ENCODE measurements around the gene ST6GALNAC3. TPM values are rescaled to one million over a fixed set of nuclear protein-coding genes. Genes with fewer than 3 reads are reported as not detected.

ST6GALNAC3 gene
- total RNA-seq, 4 donors from 2014 or later: 0.79 to 5.3 (median 1.6) TPM

DNA sequence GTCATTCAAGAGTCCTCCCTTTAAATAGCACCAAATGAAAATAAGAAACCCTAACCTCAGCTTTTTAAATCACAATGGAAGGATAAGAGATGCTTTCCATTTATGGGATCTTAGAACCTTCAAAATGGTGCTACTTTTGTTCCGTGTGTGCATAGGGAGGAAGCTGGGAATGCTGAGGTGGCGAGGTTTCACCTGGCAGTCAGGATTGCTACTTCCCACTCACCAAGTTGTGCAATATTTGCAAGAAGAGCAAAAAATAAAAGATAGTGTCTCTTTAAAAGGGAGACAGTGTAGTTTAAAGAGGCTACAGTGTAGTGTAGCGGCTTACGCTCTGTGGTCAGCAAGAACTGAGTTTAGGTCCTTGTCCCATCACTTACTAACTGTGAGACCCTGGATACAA lies 400.4 kb downstream of the ST6GALNAC3 start:
- H3K36me3 ChIP-seq: no peaks in the 10 kb centered on the region
- no peaks in the 10 kb centered on the region for H3K27me3 ChIP-seq
- no peak for DNase-seq (ENCODE audit: low spot score in 2 of 2)
- no peaks in the 10 kb centered on the region for H3K9me3 ChIP-seq
- WGBS: 83% methylated on average over 4 of the region's 4 CpGs
- no peaks in the 10 kb centered on the region for H3K4me1 ChIP-seq
- TF ChIP-seq POLR2A (IDR thresholded peaks at IDR 0.05): no peak
- TF ChIP-seq, protein P1, sequence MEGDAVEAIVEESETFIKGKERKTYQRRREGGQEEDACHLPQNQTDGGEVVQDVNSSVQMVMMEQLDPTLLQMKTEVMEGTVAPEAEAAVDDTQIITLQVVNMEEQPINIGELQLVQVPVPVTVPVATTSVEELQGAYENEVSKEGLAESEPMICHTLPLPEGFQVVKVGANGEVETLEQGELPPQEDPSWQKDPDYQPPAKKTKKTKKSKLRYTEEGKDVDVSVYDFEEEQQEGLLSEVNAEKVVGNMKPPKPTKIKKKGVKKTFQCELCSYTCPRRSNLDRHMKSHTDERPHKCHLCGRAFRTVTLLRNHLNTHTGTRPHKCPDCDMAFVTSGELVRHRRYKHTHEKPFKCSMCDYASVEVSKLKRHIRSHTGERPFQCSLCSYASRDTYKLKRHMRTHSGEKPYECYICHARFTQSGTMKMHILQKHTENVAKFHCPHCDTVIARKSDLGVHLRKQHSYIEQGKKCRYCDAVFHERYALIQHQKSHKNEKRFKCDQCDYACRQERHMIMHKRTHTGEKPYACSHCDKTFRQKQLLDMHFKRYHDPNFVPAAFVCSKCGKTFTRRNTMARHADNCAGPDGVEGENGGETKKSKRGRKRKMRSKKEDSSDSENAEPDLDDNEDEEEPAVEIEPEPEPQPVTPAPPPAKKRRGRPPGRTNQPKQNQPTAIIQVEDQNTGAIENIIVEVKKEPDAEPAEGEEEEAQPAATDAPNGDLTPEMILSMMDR (IDR thresholded peaks at IDR 0.05): no peak
- no peak for TF ChIP-seq POLR2AphosphoS5 (IDR thresholded peaks at IDR 0.05)
- no peak for TF ChIP-seq EP300 (IDR thresholded peaks at IDR 0.05)
- no peak overlapping the region for H3K4me3 ChIP-seq
- H3K27ac ChIP-seq: no peak overlapping the region

DNA sequence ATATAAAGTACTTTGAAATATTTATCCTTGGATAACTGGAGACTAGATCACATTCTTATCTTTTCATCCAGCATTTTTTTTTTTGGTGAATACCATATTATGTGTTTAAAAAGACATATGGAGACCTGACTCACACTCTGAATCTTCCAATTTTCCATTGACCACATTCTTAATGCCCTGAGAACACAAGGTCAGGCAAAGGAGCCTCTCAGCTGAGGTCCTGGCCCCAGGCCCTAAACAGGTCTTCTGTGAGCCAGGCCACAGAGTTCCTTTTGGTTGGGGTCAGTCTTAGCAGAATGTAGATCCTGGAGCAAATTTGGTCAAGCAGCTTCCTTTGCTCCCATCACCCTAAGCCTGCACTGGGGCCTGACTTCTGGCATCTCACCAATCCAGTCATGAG lies 402.6 kb downstream of the ST6GALNAC3 start:
- Histone ChIP-seq H3K4me1 (no peaks in the 10 kb centered on the region), H3K27me3 (no peaks in the 10 kb centered on the region), H3K9me3 (no peaks in the 10 kb centered on the region), H3K27ac (no peak overlapping the region), H3K4me3 (no peak overlapping the region), H3K36me3 (no peaks in the 10 kb centered on the region)
- no peak for DNase-seq (ENCODE audit: low spot score in 2 of 2)
- TF ChIP-seq POLR2A (IDR thresholded peaks at IDR 0.05): no peak
- TF ChIP-seq POLR2AphosphoS5 (IDR thresholded peaks at IDR 0.05): no peak
- no peak for TF ChIP-seq EP300 (IDR thresholded peaks at IDR 0.05)
- TF ChIP-seq, protein P1 (IDR thresholded peaks at IDR 0.05): no peak

DNA sequence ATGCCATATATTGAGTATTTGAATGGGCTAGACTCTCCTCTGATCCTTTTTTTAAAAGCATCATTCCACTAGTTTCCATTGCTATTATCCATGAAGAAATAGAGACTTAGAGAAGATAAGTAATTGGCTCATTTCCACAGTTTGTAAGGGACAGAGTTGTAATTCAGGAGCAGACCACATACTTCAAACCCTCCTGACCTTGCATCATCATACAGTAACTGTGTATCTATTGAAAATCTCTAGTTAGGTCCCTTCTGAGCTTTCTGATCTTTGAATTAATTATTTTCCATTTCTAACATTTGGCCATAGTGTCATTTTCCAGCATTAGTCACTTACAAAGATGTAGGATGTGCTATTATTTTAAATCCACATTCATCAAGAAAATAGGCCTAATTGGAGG lies 406.3 kb downstream of the ST6GALNAC3 start:
- DNase-seq (ENCODE audit: low spot score in 2 of 2): no peak
- no peaks in the 10 kb centered on the region for H3K4me1 ChIP-seq
- TF ChIP-seq POLR2A (IDR thresholded peaks at IDR 0.05) (no peak), POLR2AphosphoS5 (IDR thresholded peaks at IDR 0.05) (no peak), EP300 (IDR thresholded peaks at IDR 0.05) (no peak)
- TF ChIP-seq, protein P1 (IDR thresholded peaks at IDR 0.05): no peak
- H3K4me3 ChIP-seq: no peak overlapping the region
- H3K36me3 ChIP-seq: no peaks in the 10 kb centered on the region
- no peak overlapping the region for H3K27ac ChIP-seq
- H3K9me3 ChIP-seq: no peaks in the 10 kb centered on the region
- no peaks in the 10 kb centered on the region for H3K27me3 ChIP-seq

DNA sequence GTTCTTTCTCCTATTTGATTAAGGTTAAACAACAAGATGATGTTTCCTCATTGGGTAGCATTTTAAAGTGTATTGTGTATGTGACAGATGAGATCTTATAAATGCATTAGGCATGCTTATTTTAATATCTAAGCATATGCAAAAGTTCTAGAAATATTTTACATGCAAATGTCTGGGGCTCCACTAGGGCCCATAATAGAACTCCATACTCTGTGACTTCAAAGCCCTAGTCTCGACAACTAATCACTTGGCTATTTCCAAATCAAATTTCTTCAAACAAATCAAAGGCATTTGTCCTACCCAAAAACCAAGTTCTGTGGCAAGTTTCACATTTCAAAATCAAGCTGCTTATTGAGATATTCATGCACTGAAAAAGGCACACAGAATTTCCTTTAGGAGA lies 407.1 kb downstream of the ST6GALNAC3 start:
- DNase-seq (ENCODE audit: low spot score in 2 of 2): no peak
- Histone ChIP-seq H3K27me3 (no peaks in the 10 kb centered on the region), H3K27ac (no peak overlapping the region), H3K36me3 (no peaks in the 10 kb centered on the region), H3K9me3 (no peaks in the 10 kb centered on the region), H3K4me3 (no peak overlapping the region), H3K4me1 (no peaks in the 10 kb centered on the region)
- WGBS: 73% methylated on average over 1 of the region's 1 CpG
- no peak for TF ChIP-seq EP300 (IDR thresholded peaks at IDR 0.05)
- no peak for TF ChIP-seq POLR2A (IDR thresholded peaks at IDR 0.05)
- TF ChIP-seq, protein P1 (IDR thresholded peaks at IDR 0.05): no peak
- TF ChIP-seq POLR2AphosphoS5 (IDR thresholded peaks at IDR 0.05): no peak

DNA sequence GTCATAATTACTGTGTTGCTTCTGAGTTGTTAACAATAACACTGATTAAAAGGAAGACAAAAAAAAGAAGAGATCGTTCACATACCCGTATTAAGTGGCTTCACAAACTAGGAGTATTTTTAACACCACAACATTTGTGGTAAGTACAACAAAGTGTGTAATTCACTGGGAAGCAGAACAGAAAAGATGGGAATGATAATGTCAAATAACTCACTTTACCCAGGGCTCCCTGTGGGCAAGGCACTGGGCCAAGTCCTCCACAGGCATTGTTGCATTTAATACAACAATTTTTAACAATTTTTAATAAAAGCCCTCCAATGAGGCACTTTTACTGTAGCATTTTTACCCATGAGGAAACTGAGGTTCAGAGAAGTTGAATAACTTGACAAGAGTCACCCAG lies 407.7 kb downstream of the ST6GALNAC3 start:
- Histone ChIP-seq H3K4me3 (no peak overlapping the region), H3K27me3 (no peaks in the 10 kb centered on the region), H3K9me3 (no peaks in the 10 kb centered on the region), H3K27ac (no peak overlapping the region), H3K36me3 (no peaks in the 10 kb centered on the region), H3K4me1 (no peaks in the 10 kb centered on the region)
- 24% methylated on average over 2 of the region's 2 CpGs for WGBS
- TF ChIP-seq POLR2AphosphoS5 (IDR thresholded peaks at IDR 0.05): no peak
- TF ChIP-seq, protein P1 (IDR thresholded peaks at IDR 0.05): no peak
- no peak for TF ChIP-seq POLR2A (IDR thresholded peaks at IDR 0.05)
- no peak for TF ChIP-seq EP300 (IDR thresholded peaks at IDR 0.05)
- DNase-seq (ENCODE audit: low spot score in 2 of 2): no peak
